GM12875 (cell line): ENCODE measurements around the gene R3HDM1.
"Not testable (repeated sequence)": the region's sequence is repeated elsewhere in the genome, so short reads cannot be mapped to it uniquely, and the experiment has no call there.

ENCODE experiments used
- H3K4me3 ChIP-seq: one replicate; pipeline ENCODE4 v1.5.1; 2011; ENCODE audit warnings: low read depth, low read length, control low read depth
- TF ChIP-seq, protein P1 (sequence below): IDR thresholded peaks from 2 replicates; pipeline ENCODE4 v1.5.1; 2011; ENCODE audit warnings: low read depth, mild to moderate bottlenecking, control low read depth, inconsistent platforms, low read length, moderate library complexity, borderline replicate concordance; ENCODE audit not compliant: insufficient read depth

Gene R3HDM1

GRCh38 chr2:135512099-135512498 lies 19.2 kb upstream of the R3HDM1 start:
- no peak overlapping the region for H3K4me3 ChIP-seq
- TF ChIP-seq, protein P1, sequence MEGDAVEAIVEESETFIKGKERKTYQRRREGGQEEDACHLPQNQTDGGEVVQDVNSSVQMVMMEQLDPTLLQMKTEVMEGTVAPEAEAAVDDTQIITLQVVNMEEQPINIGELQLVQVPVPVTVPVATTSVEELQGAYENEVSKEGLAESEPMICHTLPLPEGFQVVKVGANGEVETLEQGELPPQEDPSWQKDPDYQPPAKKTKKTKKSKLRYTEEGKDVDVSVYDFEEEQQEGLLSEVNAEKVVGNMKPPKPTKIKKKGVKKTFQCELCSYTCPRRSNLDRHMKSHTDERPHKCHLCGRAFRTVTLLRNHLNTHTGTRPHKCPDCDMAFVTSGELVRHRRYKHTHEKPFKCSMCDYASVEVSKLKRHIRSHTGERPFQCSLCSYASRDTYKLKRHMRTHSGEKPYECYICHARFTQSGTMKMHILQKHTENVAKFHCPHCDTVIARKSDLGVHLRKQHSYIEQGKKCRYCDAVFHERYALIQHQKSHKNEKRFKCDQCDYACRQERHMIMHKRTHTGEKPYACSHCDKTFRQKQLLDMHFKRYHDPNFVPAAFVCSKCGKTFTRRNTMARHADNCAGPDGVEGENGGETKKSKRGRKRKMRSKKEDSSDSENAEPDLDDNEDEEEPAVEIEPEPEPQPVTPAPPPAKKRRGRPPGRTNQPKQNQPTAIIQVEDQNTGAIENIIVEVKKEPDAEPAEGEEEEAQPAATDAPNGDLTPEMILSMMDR: no peak

GRCh38 chr2:135525786-135526185 lies 5.5 kb upstream of the R3HDM1 start:
- TF ChIP-seq, protein P1: no peak
- no peak overlapping the region for H3K4me3 ChIP-seq

GRCh38 chr2:135528006-135528405 lies 3.3 kb upstream of the R3HDM1 start:
- TF ChIP-seq, protein P1: no peak
- no peak overlapping the region for H3K4me3 ChIP-seq

GRCh38 chr2:135530313-135531230 lies 712 bp upstream of the R3HDM1 start, which contains the start of gene ZRANB3:
Gene ZRANB3 (minus strand): TSS chr2:135531218.
- TF ChIP-seq, protein P1: no peak
- H3K4me3 ChIP-seq: peak within 1 kb of the TSS; percentile 76

GRCh38 chr2:135532581-135532980 lies 1.3 kb downstream of the R3HDM1 start:
- no peak overlapping the region for H3K4me3 ChIP-seq
- TF ChIP-seq, protein P1: no peak

DNA sequence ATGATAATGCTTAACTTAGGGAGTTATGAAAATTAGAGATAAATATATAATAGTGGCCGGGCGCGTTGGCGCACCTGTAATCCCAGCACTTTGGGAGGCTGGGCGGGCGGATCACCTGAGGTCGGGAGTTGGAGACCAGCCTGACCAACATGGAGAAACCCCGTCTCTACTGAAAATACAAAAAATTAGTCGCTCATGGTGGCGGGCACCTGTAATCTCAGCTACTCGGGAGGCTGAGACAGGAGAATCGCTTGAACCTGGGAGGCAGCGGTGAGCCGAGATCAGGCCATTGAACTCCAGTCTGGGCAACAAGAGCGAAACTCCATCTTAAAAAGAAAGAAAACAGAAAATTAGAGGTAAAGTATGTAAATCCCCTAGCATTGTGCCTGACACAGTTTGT lies 2.3 kb downstream of the R3HDM1 start:
- not testable (repeated sequence) for H3K4me3 ChIP-seq

- no peak overlapping the region for H3K4me3 ChIP-seq
- TF ChIP-seq, protein P1: no peak
Measured at GRCh38 chr2:135546436-135546835, 15.2 kb downstream of the R3HDM1 start.

DNA sequence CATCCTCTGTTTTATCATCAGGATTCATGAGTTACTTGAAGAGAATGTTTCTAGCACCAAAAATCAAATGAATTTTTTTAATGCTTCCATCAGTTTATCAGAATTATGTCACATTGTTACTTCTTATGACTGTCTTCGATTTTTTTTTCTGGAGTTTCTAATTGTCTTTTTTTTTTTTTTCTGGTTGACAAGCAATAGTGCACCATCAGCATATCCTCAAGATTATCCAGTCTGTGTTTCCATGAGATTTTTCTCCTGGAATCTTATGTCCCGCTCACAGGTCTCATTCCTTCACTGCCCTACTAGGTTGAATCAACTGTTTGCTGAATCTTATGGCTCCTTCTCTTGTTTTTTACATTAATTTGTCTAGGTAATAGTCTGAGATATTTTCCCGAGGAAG lies 16.0 kb downstream of the R3HDM1 start:
- TF ChIP-seq, protein P1: no peak
- no peak overlapping the region for H3K4me3 ChIP-seq
